ENCODE measurements around the gene RPL32. TPM values are rescaled to one million over a fixed set of nuclear protein-coding genes. Genes with fewer than 3 reads are reported as not detected.

The RPL32 gene
- total and polyA plus RNA-seq, 4 donors = 218 to 1,124 (median 577) TPM

DNA sequence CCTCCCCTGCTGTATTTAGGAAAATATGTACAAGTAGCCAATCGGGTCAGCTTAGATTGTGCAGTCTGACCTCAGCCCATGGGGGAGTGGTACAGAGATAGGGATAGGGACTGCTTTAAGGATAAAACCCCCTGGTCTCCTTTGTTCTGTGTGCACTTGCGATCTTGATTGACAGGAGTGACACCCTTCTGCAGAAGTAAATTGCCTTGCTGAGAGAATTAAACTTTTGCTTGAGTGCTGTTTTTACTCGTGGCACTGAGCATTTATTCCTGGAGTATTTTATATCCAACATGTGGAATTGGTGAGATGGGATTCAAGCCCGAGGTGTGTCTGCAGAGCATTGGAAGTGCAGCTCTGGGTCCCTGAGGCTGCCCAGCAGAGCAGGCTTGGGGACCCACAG is 23.9 kb upstream of the RPL32 start:
- Histone ChIP-seq H3K4me3 (ENCODE audit: low read depth in 1 of 3, low read length in 3 of 3) (no peak overlapping the region), H3K4me1 (ENCODE audit: control insufficient read depth in 4 of 4, insufficient read depth in 4 of 4, low read length in 3 of 4) (peaks cover 0 to 8% (median 2%) of the 10 kb centered on the region in 4 donors), H3K27ac (ENCODE audit: low read depth in 1 of 2, low read length in 2 of 2) (no peak overlapping the region), H3K27me3 (ENCODE audit: control insufficient read depth in 4 of 4, insufficient read depth in 4 of 4, low read length in 3 of 4) (no peaks in the 10 kb centered on the region), H3K9ac (ENCODE audit: low read depth in 1 of 2, low read length in 2 of 2) (no peak overlapping the region), H3K36me3 (ENCODE audit: control insufficient read depth in 4 of 4, insufficient read depth in 3 of 4, low read depth in 1 of 4, low read length in 3 of 4) (no peaks in the 10 kb centered on the region), H3K9me3 (ENCODE audit: control insufficient read depth in 4 of 4, low read length in 3 of 4) (no peaks in the 10 kb centered on the region)
- no peak for DNase-seq (ENCODE audit: low spot score)
- TF ChIP-seq RAD21 (IDR thresholded peaks at IDR 0.05) (no peak), EGR1 (IDR thresholded peaks at IDR 0.05; ENCODE audit: low read depth in 2 of 2) (no peak), SP1 (IDR thresholded peaks at IDR 0.05) (no peak), RXRA (IDR thresholded peaks at IDR 0.05) (no peak), FOXA2 (IDR thresholded peaks at IDR 0.05) (no peak), MAX (IDR thresholded peaks at IDR 0.05) (no peak)
- WGBS = 91% methylated on average over 4 of the region's 4 CpGs

DNA sequence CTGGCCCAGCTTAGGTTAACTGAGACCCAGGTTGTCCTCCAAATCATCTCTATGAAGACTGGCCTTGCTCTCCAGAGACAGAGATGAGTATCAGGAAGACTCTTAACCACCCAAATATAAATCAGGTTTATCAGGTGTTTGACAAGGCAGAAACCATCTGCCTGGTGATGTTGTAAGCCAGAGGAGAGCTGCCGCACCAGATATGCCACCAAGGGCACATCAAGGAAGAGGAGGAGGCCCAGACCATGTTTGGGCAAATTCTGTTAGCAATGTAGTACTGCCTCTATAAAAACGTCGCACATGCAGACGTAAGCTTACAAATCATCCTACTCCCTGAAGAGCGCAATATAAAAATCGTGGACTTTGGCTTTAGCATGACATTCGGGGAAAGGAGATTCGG is 21.0 kb upstream of the RPL32 start:
- Histone ChIP-seq H3K27ac (ENCODE audit: low read depth in 1 of 2, low read length in 2 of 2) (no peak overlapping the region), H3K27me3 (ENCODE audit: control insufficient read depth in 4 of 4, insufficient read depth in 4 of 4, low read length in 3 of 4) (no peaks in the 10 kb centered on the region), H3K4me1 (ENCODE audit: control insufficient read depth in 4 of 4, insufficient read depth in 4 of 4, low read length in 3 of 4) (no peaks in the 10 kb centered on the region), H3K9me3 (ENCODE audit: control insufficient read depth in 4 of 4, low read length in 3 of 4) (no peaks in the 10 kb centered on the region), H3K36me3 (ENCODE audit: control insufficient read depth in 4 of 4, insufficient read depth in 3 of 4, low read depth in 1 of 4, low read length in 3 of 4) (no peaks in the 10 kb centered on the region), H3K4me3 (ENCODE audit: low read depth in 1 of 3, low read length in 3 of 3) (no peak overlapping the region), H3K9ac (ENCODE audit: low read depth in 1 of 2, low read length in 2 of 2) (no peak overlapping the region)
- no peak for TF ChIP-seq MAX (IDR thresholded peaks at IDR 0.05)
- no peak for TF ChIP-seq GABPA (IDR thresholded peaks at IDR 0.05 in 1 of 2, conservative IDR thresholded peaks at IDR 0.05 in 1 of 2)
- TF ChIP-seq YY1 (IDR thresholded peaks at IDR 0.05) = no peak
- no peak for TF ChIP-seq FOXA2 (IDR thresholded peaks at IDR 0.05)
- TF ChIP-seq, protein P1, sequence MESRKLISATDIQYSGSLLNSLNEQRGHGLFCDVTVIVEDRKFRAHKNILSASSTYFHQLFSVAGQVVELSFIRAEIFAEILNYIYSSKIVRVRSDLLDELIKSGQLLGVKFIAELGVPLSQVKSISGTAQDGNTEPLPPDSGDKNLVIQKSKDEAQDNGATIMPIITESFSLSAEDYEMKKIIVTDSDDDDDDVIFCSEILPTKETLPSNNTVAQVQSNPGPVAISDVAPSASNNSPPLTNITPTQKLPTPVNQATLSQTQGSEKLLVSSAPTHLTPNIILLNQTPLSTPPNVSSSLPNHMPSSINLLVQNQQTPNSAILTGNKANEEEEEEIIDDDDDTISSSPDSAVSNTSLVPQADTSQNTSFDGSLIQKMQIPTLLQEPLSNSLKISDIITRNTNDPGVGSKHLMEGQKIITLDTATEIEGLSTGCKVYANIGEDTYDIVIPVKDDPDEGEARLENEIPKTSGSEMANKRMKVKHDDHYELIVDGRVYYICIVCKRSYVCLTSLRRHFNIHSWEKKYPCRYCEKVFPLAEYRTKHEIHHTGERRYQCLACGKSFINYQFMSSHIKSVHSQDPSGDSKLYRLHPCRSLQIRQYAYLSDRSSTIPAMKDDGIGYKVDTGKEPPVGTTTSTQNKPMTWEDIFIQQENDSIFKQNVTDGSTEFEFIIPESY (IDR thresholded peaks at IDR 0.05) = no peak
- no peak for DNase-seq (ENCODE audit: low spot score)
- 95% methylated on average over 8 of the region's 8 CpGs for WGBS

DNA sequence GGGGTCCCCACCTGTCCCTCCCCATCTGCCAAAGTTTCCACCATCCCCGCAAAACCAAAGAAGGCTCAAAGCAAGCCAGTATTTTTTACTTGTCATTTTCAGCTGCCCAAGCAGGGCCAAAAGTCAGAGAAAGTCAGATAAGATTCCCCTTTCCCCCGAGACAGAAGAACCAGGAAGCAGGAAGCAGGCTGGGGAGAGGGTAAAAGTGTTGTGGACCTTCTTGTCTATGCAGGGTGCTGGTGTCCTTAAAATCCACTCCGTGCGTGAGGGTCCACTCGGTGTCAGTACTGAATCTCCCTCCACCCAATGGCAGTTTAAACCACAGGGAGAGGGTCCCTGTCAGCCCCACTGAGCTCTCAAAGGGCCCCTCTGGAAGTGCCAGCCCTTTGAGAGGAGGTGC is 20.2 kb upstream of the RPL32 start:
- 85% methylated on average over 5 of the region's 5 CpGs for WGBS
- Histone ChIP-seq H3K27ac (ENCODE audit: low read depth in 1 of 2, low read length in 2 of 2) (no peak overlapping the region), H3K36me3 (ENCODE audit: control insufficient read depth in 4 of 4, insufficient read depth in 3 of 4, low read depth in 1 of 4, low read length in 3 of 4) (no peaks in the 10 kb centered on the region), H3K27me3 (ENCODE audit: control insufficient read depth in 4 of 4, insufficient read depth in 4 of 4, low read length in 3 of 4) (no peaks in the 10 kb centered on the region), H3K4me1 (ENCODE audit: control insufficient read depth in 4 of 4, insufficient read depth in 4 of 4, low read length in 3 of 4) (no peaks in the 10 kb centered on the region), H3K9me3 (ENCODE audit: control insufficient read depth in 4 of 4, low read length in 3 of 4) (no peaks in the 10 kb centered on the region), H3K4me3 (ENCODE audit: low read depth in 1 of 3, low read length in 3 of 3) (no peak overlapping the region), H3K9ac (ENCODE audit: low read depth in 1 of 2, low read length in 2 of 2) (no peak overlapping the region)
- TF ChIP-seq EGR1 (IDR thresholded peaks at IDR 0.05; ENCODE audit: low read depth in 2 of 2) (no peak), RAD21 (IDR thresholded peaks at IDR 0.05) (no peak), FOXA2 (IDR thresholded peaks at IDR 0.05) (no peak)
- no peak for DNase-seq (ENCODE audit: low spot score)

GRCh38 chr3:12859840-12860239 is 18.5 kb upstream of the RPL32 start:
- WGBS = 77% methylated on average over 7 of the region's 7 CpGs
- Histone ChIP-seq H3K4me3 (ENCODE audit: low read depth in 1 of 3, low read length in 3 of 3) (no peak overlapping the region), H3K27ac (ENCODE audit: low read depth in 1 of 2, low read length in 2 of 2) (no peak overlapping the region), H3K9ac (ENCODE audit: low read depth in 1 of 2, low read length in 2 of 2) (no peak overlapping the region), H3K4me1 (ENCODE audit: control insufficient read depth in 4 of 4, insufficient read depth in 4 of 4, low read length in 3 of 4) (no peaks in the 10 kb centered on the region), H3K9me3 (ENCODE audit: control insufficient read depth in 4 of 4, low read length in 3 of 4) (no peaks in the 10 kb centered on the region), H3K27me3 (ENCODE audit: control insufficient read depth in 4 of 4, insufficient read depth in 4 of 4, low read length in 3 of 4) (no peaks in the 10 kb centered on the region), H3K36me3 (ENCODE audit: control insufficient read depth in 4 of 4, insufficient read depth in 3 of 4, low read depth in 1 of 4, low read length in 3 of 4) (no peaks in the 10 kb centered on the region)
- DNase-seq (ENCODE audit: low spot score) = no peak
- TF ChIP-seq, protein P2, sequence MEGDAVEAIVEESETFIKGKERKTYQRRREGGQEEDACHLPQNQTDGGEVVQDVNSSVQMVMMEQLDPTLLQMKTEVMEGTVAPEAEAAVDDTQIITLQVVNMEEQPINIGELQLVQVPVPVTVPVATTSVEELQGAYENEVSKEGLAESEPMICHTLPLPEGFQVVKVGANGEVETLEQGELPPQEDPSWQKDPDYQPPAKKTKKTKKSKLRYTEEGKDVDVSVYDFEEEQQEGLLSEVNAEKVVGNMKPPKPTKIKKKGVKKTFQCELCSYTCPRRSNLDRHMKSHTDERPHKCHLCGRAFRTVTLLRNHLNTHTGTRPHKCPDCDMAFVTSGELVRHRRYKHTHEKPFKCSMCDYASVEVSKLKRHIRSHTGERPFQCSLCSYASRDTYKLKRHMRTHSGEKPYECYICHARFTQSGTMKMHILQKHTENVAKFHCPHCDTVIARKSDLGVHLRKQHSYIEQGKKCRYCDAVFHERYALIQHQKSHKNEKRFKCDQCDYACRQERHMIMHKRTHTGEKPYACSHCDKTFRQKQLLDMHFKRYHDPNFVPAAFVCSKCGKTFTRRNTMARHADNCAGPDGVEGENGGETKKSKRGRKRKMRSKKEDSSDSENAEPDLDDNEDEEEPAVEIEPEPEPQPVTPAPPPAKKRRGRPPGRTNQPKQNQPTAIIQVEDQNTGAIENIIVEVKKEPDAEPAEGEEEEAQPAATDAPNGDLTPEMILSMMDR (IDR thresholded peaks at IDR 0.05; ENCODE audit: low read depth, low read length, missing input control) = no peak
- TF ChIP-seq REST (IDR thresholded peaks at IDR 0.05) (no peak), HNF4G (IDR thresholded peaks at IDR 0.05) (no peak), RXRA (IDR thresholded peaks at IDR 0.05) (no peak), EGR1 (IDR thresholded peaks at IDR 0.05; ENCODE audit: low read depth in 2 of 2) (no peak), NR2F2 (IDR thresholded peaks at IDR 0.05) (no peak), MAX (IDR thresholded peaks at IDR 0.05) (no peak), TAF1 (conservative IDR thresholded peaks at IDR 0.05) (no peak)
